Ishikawa (cell line): ENCODE data around the gene RXRB.
A peak's percentile ranks its signal among the peaks of the same experiment; 100 is the strongest.

Source experiments
- CEBPB ChIP-seq: IDR thresholded peaks from 2 replicates; pipeline ENCODE4 v1.6.1; 2012
- CREB1 ChIP-seq: IDR thresholded peaks from 2 replicates; pipeline ENCODE4 v1.6.1; 2012; ENCODE audit warnings: low read depth
- EGR1 ChIP-seq: IDR thresholded peaks from 2 replicates; pipeline ENCODE4 v1.6.1; 2012
- EP300 ChIP-seq: IDR thresholded peaks from 2 replicates; pipeline ENCODE4 v1.6.1; 2012; ENCODE audit warnings: borderline replicate concordance
- FOXM1 ChIP-seq: IDR thresholded peaks from 2 replicates; pipeline ENCODE4 v1.6.1; 2012; ENCODE audit warnings: low read depth, borderline replicate concordance
- NFIC ChIP-seq: IDR thresholded peaks from 2 replicates; pipeline ENCODE4 v1.6.1; 2012
- RAD21 ChIP-seq: IDR thresholded peaks from 2 replicates; pipeline ENCODE4 v1.6.1; 2012; ENCODE audit warnings: low read depth
- REST ChIP-seq: IDR thresholded peaks from 2 replicates; pipeline ENCODE4 v1.6.1; 2012; ENCODE audit warnings: low read depth, mild to moderate bottlenecking
- TAF1 ChIP-seq: IDR thresholded peaks from 2 replicates; pipeline ENCODE4 v1.6.1; 2012; ENCODE audit warnings: low read depth, mild to moderate bottlenecking
- TCF12 ChIP-seq: IDR thresholded peaks from 2 replicates; pipeline ENCODE4 v1.6.1; 2012; ENCODE audit warnings: low read depth
- TEAD4 ChIP-seq: IDR thresholded peaks from 2 replicates; pipeline ENCODE4 v1.6.1; 2012
- YY1 ChIP-seq: IDR thresholded peaks from 2 replicates; pipeline ENCODE4 v1.6.1; 2012; ENCODE audit warnings: low read depth
- ZBTB7A ChIP-seq: IDR thresholded peaks from 2 replicates; pipeline ENCODE4 v1.6.1; 2012; ENCODE audit warnings: low read depth
- TF ChIP-seq, protein P1 (sequence below): IDR thresholded peaks from 2 replicates; pipeline ENCODE4 v1.6.1; 2012
- TF ChIP-seq, protein P2 (sequence below): IDR thresholded peaks from 2 replicates; pipeline ENCODE4 v1.6.1; 2012

RXRB gene

GRCh38 chr6:33195304-33196165 lies 4.9 kb downstream of the RXRB start:
- TF ChIP-seq TAF1 (no peak), REST (peak; percentile 85), TEAD4 (0 out of 2 replicates have a peak, but pooled peaks have one; percentile 5), YY1 (0 out of 2 replicates have a peak, but pooled peaks have one; percentile 43), NFIC (peak; percentile 48; the same call in 1 of the 2 replicates), CREB1 (no peak)

DNA sequence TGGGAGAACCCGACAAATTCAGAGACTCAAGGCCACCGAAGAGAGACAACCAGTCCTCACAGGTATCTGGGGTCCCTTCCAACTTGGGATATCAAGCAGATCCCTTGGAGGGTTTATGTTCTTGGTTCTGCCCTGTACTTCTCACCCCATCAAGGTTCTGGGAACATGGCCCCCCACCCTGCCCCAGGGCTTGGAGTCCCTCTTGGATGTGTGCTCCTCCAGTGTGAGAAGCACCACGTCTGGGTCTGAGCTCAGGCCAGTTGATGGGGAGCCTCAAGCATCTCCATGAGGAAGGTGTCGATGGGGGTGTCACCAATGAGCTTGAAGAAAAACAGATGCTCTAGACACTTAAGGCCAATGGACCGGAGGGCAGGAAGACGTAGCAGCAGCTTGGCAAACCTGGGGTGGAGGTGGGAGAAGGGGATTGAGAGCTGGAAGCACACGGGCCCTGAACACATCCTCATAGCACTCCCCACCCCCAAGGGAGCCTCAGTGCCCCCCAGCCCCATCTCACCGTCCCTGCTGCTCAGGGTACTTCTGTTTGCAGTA lies 6.0 kb downstream of the RXRB start:
- TF ChIP-seq NFIC (no peak), TCF12 (no peak), EGR1 (no peak), CEBPB (no peak), TEAD4 (no peak), REST (no peak), ZBTB7A (no peak), YY1 (no peak), CREB1 (no peak), TAF1 (no peak), EP300 (no peak), FOXM1 (no peak), RAD21 (no peak)
- TF ChIP-seq, protein P1, sequence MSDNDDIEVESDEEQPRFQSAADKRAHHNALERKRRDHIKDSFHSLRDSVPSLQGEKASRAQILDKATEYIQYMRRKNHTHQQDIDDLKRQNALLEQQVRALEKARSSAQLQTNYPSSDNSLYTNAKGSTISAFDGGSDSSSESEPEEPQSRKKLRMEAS = no peak
- TF ChIP-seq, protein P2, sequence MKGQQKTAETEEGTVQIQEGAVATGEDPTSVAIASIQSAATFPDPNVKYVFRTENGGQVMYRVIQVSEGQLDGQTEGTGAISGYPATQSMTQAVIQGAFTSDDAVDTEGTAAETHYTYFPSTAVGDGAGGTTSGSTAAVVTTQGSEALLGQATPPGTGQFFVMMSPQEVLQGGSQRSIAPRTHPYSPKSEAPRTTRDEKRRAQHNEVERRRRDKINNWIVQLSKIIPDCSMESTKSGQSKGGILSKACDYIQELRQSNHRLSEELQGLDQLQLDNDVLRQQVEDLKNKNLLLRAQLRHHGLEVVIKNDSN = no peak

GRCh38 chr6:33193619-33194018 lies 6.8 kb downstream of the RXRB start:
- no peak for TF ChIP-seq TEAD4
- TF ChIP-seq EGR1 = no peak
- no peak for TF ChIP-seq FOXM1
- TF ChIP-seq, protein P2 = no peak
- TF ChIP-seq, protein P1 = no peak
- no peak for TF ChIP-seq TCF12
- no peak for TF ChIP-seq EP300
- TF ChIP-seq ZBTB7A = no peak
- TF ChIP-seq CREB1 = no peak
- no peak for TF ChIP-seq YY1
- TF ChIP-seq NFIC = no peak
- TF ChIP-seq REST = no peak
- no peak for TF ChIP-seq RAD21
